Heart left ventricle (tissue), 13 donors: Measurements from ENCODE around the gene DVL1.

Source experiments
- CTCF ChIP-seq, 12 donors: fragments of 200-600 bp; sonication (generic) in 4 of 12; IDR thresholded peaks; one replicate each; pipeline versions ENCODE4 v1.5.0 to v1.8.0; 2018 to 2022; ENCODE audit warnings: antibody characterized with exemption in 12 of 12, mild to moderate bottlenecking in 5 of 12
- POLR2A ChIP-seq, 2 donors: fragments of 450-650 bp; IDR thresholded peaks; one replicate each; pipeline ENCODE4 v1.6.1; 2017; ENCODE audit warnings: antibody characterized with exemption in 2 of 2, mild to moderate bottlenecking in 2 of 2, moderate library complexity in 2 of 2
- donor health status: ischemic (EF 13 %, LVEDD 7.1; RV severe dilation, severe dysfunction).
- donor health status: DM: no; HTN: yes; CAD: no.
- donor health status: DM: no; HTN: no; CAD: no.
- donor health status: ischemic (EF 25% LVEDD 6.9; RV normal size, moderate dysfunction).
- donor health status: ischemic (EF 25% LVEDD 5.7; RV mildly dilated, moderate dysfunction).
- donor health status: ischemic (EF 35%, LVEDD 5.7; RV mildly dilated, moderate dysfunction).
- donor health status: nonischemic (EF 11% LVEDD 7.7; RV severe dilation, severe dysfunction).
- donor health status: DM: yes; HTN: yes; CAD: no.
- donor health status: PGD.
- donor health status: ischemic (EF 29% LVEDD 5.4; RV normal size, mild dysfunction).
- donor health status: nonischemic (EF 23%, LVEDD 6.1; RV moderate dilation, normal function).

- TF ChIP-seq CTCF (IDR thresholded peaks at IDR 0.05) (no peak), POLR2A (IDR thresholded peaks at IDR 0.05) (no peak)
Observed at GRCh38 chr1:1359308-1359663, 10.1 kb upstream of the DVL1 start.
